Fibroblast of skin of back (primary cell): ENCODE data around the gene KATNB1.
"Not testable (repeated sequence)": the region's sequence is repeated elsewhere in the genome, so short reads cannot be mapped to it uniquely, and the experiment has no call there.

ENCODE experiments used
- DNase-seq: peaks from one replicate; pipeline ENCODE4 v3.0.0-alpha.2; 2013

KATNB1 gene

GRCh38 chr16:57745768-57746167 is 10.2 kb downstream of the KATNB1 start:
- DNase-seq = no peak

- DNase-seq = not testable (repeated sequence)
Observed at GRCh38 chr16:57746316-57746715, 10.7 kb downstream of the KATNB1 start.

DNA sequence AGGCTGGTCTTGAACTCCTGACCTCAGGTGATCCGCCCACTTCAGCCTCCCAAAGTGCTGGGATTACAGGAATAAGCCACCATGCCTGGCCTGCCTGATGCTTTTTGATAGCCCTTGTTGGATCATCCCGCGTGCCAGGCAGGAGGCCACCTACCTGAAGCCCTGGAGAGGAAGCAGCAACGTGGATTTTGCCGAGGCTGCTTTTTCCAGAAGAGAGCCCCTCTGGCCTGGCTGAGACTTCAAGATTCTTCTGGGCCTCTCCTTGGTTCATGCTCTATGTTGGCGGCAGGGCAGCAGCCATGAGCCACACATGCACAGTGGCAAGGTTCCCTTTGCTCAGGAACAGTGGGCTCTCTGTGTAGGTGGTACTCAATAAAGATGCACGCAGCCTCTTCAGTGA is 11.5 kb downstream of the KATNB1 start:
- no peak for DNase-seq

DNA sequence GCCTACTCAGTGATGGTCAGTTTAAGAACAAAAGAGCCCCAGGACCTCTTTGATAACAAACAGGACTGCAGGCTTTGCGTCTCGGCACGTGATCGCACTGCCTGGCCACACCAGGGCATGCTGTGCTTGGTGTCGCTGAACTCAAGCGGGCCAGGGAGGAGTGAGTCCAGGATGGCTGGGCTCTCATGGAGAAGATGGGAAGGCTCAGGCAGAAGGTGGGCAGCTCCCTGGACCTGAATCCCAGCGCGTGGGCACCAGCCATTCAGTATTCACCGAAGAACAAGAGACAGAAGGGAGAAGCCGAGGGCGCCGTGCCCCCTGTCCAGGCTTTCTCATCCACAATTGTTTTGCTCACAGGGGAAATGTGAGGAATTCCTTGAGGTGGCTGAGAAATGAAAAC is 11.9 kb downstream of the KATNB1 start:
- DNase-seq = no peak

DNA sequence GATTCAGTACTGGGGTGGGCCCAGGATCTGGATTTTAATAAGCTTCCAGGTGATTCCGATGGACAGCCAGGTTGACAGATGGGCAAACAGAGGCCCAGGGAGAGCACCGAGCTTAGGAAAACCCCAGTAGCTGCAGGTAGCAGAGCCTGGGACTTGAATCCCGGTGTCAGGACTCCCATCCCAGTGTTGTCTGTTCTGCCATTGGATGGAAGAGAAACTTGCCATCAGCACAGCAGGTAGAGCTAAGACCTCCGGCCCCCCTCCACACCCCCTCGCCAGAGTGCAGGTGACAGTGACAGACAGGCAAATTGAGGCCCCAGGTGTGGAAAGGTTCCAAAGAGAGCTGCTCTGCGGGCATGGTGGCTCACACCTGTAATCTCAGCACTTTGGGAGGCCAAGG is 12.4 kb downstream of the KATNB1 start:
- no peak for DNase-seq

GRCh38 chr16:57748596-57748995 is 13.0 kb downstream of the KATNB1 start:
- DNase-seq = no peak

DNA sequence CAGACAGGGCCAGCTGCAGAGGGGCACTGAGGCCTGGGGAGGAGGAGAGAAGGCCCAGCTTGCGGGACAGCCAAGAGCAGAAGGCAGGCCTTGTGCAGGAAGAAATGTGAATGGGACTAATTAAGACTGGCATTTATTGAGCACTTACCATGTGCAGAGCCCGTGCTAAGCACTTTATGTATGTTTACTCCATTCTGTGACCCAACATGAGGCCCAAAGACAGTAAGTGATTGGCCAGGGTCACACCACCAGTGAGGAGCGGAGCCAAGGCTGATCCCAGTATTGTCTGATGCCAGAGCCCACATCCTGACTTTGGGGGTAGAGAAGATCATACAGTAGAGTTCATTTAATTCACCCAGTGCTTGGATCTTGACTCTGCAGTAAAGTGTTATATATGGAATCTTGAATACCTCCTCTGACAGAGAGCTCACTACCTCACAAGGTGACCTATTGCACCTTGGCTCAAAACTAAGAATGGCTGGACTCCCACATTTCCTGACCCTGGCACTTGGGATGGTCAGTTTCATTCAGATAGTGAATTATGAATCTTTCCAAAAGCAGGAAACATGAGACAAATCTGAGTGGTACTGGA is 13.6 kb downstream of the KATNB1 start:
- DNase-seq = no peak

DNA sequence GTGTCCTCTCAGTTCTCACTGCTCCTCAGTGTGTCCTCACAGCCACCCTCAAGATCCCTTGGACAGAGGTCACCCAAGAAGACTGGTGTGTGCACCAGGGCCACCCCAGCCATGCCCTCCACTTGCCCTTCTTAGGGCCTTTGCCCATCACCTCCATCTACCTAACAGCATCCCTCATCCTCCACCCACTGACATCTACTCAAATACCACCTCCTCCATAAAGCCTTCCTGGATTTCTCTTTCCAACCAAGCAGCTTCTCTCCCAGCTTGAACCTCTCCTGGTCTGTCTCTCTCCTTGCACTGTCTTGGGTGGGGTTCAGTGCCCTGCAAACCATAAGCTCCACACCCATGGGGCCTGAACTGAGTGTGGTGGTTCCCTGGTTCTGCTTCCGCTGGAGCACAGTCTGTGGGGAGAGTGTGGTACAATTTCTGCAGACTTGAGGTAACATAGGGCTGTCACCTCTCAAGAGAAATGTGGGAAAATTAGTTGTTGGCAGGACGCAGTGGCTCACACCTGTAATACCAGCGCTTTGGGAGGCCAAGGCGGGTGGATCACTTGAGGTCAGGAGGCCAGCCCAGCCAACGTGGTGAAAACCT is 14.4 kb downstream of the KATNB1 start:
- DNase-seq = no peak

DNA sequence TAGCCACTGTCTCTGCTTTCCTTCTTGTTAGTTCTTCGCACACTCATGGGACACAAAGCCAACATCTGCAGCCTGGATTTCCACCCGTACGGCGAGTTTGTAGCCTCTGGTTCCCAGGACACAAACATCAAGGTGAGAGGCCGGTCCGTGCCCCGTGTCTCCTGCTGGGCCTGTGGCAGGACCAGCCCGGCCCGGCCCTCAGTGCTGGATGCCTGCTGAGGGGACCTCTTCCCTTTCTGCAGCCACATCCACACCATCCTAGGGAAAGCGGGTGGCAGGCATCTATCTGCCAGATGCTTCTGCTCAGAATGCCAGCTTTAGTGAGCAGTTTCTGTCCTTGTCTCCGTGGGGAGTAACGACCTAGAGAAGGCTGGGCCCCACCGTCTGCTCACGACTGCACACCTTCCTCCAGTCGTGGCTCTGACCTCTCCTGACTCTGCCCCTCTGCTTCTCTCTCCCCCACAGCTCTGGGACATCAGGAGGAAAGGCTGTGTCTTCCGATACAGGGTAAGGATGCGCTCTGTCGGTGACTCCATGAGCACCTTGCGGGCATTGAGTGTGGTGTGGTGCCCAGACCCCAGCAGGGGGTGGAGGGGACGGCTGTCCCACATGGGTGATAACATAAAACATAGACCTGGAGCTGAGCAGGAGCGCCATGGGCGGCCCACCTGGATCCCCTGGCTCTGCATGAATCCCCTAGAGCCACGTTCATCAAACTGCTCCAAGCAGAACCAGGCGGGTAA is 15.4 kb downstream of the KATNB1 start:
- no peak for DNase-seq

DNA sequence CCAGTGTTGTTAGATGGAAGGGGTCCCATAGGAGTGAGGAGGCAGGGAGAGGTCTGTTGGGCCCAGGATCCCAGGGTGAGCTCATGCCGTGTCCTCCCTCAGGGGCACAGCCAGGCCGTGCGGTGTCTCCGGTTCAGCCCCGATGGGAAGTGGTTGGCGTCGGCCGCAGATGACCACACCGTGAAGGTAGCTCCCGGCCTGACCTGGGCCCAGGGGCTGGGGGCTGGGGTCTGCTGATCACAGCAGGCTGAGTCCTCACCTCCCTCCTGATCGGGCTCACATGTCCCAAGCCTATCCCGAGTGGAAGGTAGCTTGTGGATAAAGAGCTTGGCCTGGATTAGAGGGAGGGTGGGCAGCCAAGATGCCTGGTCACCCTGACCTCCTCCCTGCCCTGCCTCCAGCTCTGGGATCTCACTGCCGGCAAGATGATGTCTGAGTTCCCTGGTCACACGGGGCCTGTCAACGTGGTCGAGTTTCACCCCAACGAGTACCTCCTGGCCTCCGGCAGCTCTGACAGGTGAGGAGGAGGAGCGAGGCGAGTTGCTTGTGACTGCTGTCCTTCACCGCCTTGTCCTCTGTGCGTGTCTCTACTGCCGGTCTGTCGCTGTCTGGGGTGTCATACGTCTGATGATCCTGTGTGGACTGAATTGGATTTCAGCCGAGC is 16.1 kb downstream of the KATNB1 start:
- no peak for DNase-seq

DNA sequence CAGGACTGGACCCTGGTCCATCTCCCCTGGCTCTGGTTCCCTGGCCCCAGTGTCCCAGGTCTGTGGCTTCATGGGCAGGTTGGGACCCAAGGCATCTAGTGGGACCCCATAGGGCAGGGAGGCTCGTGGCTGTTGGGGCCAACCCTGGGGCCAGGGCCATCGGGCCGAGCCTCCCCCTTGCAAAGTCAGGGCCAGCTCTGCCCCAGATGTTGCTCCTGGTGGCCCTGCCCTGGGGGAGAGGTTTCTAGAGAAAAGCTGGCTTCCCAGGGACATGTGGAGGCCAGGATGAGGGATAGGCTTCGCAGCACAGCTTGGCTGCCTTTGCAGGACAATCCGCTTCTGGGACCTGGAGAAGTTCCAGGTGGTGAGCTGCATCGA is 16.6 kb downstream of the KATNB1 start:
- DNase-seq = no peak

DNA sequence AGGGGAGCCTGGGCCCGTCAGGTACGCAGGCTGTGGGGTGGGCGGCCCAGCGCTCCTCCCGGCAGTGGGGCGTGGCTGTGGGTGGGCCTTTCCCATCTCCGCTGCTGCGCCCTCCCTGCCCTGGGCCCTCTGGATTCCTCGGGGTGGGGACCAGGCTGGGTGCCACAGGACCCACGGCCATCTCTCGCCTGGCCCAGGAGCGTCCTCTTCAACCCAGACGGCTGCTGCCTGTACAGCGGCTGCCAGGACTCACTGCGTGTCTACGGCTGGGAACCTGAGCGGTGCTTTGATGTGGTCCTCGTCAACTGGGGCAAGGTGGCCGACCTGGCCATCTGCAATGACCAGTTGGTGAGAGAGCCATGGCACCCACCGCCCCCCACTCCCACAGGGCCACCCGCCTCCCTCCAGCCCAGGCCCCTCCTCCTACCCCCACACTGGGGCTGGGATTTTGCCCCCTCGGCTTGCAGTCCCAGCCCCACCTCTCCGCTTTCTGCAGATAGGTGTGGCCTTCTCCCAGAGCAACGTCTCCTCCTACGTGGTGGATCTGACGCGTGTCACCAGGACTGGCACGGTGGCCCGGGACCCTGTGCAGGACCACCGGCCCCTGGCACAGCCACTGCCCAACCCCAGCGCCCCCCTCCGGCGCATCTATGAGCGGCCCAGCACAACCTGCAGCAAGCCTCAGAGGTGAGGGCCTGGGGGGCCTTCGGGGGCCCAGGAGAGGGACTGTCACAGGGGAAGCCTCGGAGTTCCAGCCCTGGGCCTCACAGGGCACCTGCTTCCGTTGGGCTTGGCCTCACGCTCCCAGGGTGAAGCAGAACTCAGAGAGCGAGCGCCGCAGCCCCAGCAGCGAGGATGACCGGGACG is 17.2 kb downstream of the KATNB1 start:
- DNase-seq = no peak

GRCh38 chr16:57753448-57754353 is 18.1 kb downstream of the KATNB1 start:
- DNase-seq = no peak

- DNase-seq = no peak
Observed at GRCh38 chr16:57754354-57755060, 18.9 kb downstream of the KATNB1 start.

- no peak for DNase-seq
Observed at GRCh38 chr16:57755061-57755684, 19.6 kb downstream of the KATNB1 start.

DNA sequence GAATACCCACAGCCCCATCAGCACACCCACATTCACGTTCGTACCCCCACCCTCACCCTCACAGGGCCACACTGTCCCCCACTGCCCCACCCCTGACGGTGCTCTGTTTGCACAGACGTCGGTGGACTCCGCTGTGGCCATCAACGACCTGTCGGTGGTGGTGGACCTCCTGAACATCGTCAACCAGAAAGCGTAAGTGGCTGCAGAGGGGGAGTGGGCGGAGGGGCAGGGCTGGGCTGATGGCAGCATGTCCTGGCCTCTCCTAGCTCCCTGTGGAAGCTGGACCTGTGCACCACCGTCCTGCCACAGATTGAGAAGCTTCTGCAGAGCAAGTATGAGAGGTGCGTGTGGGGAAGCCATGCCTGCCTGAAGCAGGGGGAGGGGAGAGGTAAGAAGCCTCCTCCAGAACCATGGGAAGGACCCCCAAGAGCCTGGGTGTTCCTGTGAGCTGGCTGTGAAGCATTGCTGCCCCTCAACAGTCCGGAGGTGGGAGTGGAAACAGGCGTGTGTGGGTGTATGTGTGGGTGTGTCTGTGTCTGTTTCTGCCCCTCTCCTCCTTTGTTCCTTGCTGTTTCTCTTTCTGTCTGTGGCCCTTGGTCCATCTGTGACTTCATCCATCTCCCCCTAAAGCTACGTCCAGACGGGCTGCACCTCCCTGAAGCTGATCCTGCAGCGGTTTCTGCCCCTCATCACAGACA is 20.3 kb downstream of the KATNB1 start:
- no peak for DNase-seq

GRCh38 chr16:57756424-57757325 is 21.1 kb downstream of the KATNB1 start:
- no peak for DNase-seq

- DNase-seq = peak; percentile 70
Observed at GRCh38 chr16:57757326-57757786, 21.8 kb downstream of the KATNB1 start.

- DNase-seq = no peak
Observed at GRCh38 chr16:57757883-57758282, 22.3 kb downstream of the KATNB1 start.
